Keratinocyte (primary cell): Measurements from ENCODE around the gene MYH9. TPM values are rescaled to one million over a fixed set of nuclear protein-coding genes. Genes with fewer than 3 reads are reported as not detected.

Source experiments
- DNase-seq: peaks from one replicate; pipeline ENCODE4 v3.0.0-alpha.2; 2011; ENCODE audit warnings: low read depth, missing footprints, low spot score
- FAIRE-seq: peaks from 2 replicates; lab custom pipeline; 2011; peaks lifted over from hg19 to GRCh38; lab: Jason Lieb, UNC
- H2AFZ ChIP-seq: 2 replicates; pipeline ENCODE4 v1.6.0; 2012; ENCODE audit warnings: low read length, control low read depth, inconsistent platforms; ENCODE audit not compliant: control insufficient read depth
- H3K27ac ChIP-seq: 2 replicates; pipeline ENCODE4 v1.5.1; 2011; ENCODE audit warnings: low read length; ENCODE audit not compliant: control insufficient read depth, insufficient read depth
- H3K27me3 ChIP-seq: 3 replicates; pipeline ENCODE4 v1.6.0; 2011; ENCODE audit warnings: low read length; ENCODE audit not compliant: control insufficient read depth, insufficient read depth; ENCODE audit errors: extremely low read depth
- H3K36me3 ChIP-seq, 2 experiments: 2 replicates in 1 of 2; 3 replicates in 1 of 2; pipeline ENCODE4 v1.5.1; 2011; ENCODE audit warnings: low read length in 2 of 2, mild to moderate bottlenecking in 1 of 2; ENCODE audit not compliant: control insufficient read depth in 2 of 2, insufficient read depth in 2 of 2; ENCODE audit errors: extremely low read depth in 1 of 2
- H3K4me1 ChIP-seq: 3 replicates; pipeline ENCODE4 v1.5.1; 2011; ENCODE audit warnings: low read length; ENCODE audit not compliant: control insufficient read depth, insufficient read depth; ENCODE audit errors: extremely low read depth
- H3K4me2 ChIP-seq: 3 replicates; pipeline ENCODE4 v1.6.0; 2011; ENCODE audit warnings: low read depth, low read length; ENCODE audit not compliant: control insufficient read depth, insufficient read depth; ENCODE audit errors: extremely low read depth
- H3K4me3 ChIP-seq, 3 experiments: fragments of 200-600 bp in 1 of 3; sonication (generic) in 1 of 3; 2 replicates in 2 of 3; 3 replicates in 1 of 3; pipeline ENCODE4 v1.5.1; 2011 to 2016; ENCODE audit warnings: low read length in 3 of 3, mild to moderate bottlenecking in 3 of 3, control low read depth in 2 of 3, inconsistent platforms in 1 of 3, low read depth in 1 of 3, mixed read lengths in 1 of 3, mixed run types in 1 of 3, moderate library complexity in 1 of 3; ENCODE audit not compliant: control insufficient read depth in 2 of 3, insufficient read depth in 2 of 3; ENCODE audit errors: extremely low read depth in 1 of 3
- H3K79me2 ChIP-seq: 2 replicates; pipeline ENCODE4 v1.6.0; 2012; ENCODE audit warnings: low read length; ENCODE audit not compliant: control insufficient read depth, insufficient read depth
- H3K9ac ChIP-seq: 3 replicates; pipeline ENCODE4 v1.6.0; 2011; ENCODE audit warnings: low read length; ENCODE audit not compliant: control insufficient read depth, insufficient read depth; ENCODE audit errors: extremely low read depth
- H3K9me1 ChIP-seq: 3 replicates; pipeline ENCODE4 v1.6.0; 2011; ENCODE audit warnings: low read length; ENCODE audit not compliant: control insufficient read depth, insufficient read depth; ENCODE audit errors: extremely low read depth
- H3K9me3 ChIP-seq: 2 replicates; pipeline ENCODE4 v1.5.1; 2012; ENCODE audit warnings: low read depth, low read length; ENCODE audit not compliant: control insufficient read depth
- H4K20me1 ChIP-seq: 3 replicates; pipeline ENCODE4 v1.6.0; 2011; ENCODE audit warnings: low read length; ENCODE audit not compliant: control insufficient read depth, insufficient read depth; ENCODE audit errors: extremely low read depth
- EZH2 ChIP-seq: IDR thresholded peaks from one replicate; pipeline ENCODE4 v1.6.1; 2012; ENCODE audit warnings: inconsistent platforms, mild to moderate bottlenecking, low read length, moderate library complexity
- dilution Hi-C: fragments of 300-500 bp; cut with MboI; formaldehyde crosslinking; loops from one replicate; pipeline ENCODE4 v1.7.0; 2020; ENCODE audit warnings: low sequenced_read_pairs; ENCODE audit not compliant: extremely low pct_ligation_motif_present
- polyA plus RNA-seq, 5 experiments: library from polyadenylated mRNA; depleted of rRNA in 3 of 5; stranded (reverse) in 3 of 5; stranded (forward) in 1 of 5; unstranded in 1 of 5; fragments of >200 nt; gene quantifications; 1 replicate in 1 of 5; 2 replicates in 3 of 5; 3 replicates in 1 of 5; pipeline versions ENCODE4 v1.2.1 to v1.2.3, GENCODE V29; 2011 to 2012; ENCODE audit warnings: missing spikeins in 2 of 5, low read depth in 1 of 5, low replicate concordance in 1 of 5
- TF ChIP-seq, protein P1 (sequence below), 3 experiments: IDR thresholded peaks in 1 of 3; conservative IDR thresholded peaks in 1 of 3; optimal IDR thresholded peaks in 1 of 3; 2 replicates in 2 of 3; 3 replicates in 1 of 3; pipeline versions ENCODE3 to v1.5.1; 2011; ENCODE audit warnings: low read length in 3 of 3, mild to moderate bottlenecking in 3 of 3, moderate library complexity in 2 of 3, control low read depth in 1 of 3, inconsistent platforms in 1 of 3; ENCODE audit not compliant: insufficient read depth in 2 of 3; ENCODE audit errors: extremely low read depth in 1 of 3

The MYH9 gene
- polyA plus RNA-seq, 1 donor (not counting 4 experiments of a cell fraction or from before 2014, with no cell fraction given) = 351 TPM

DNA sequence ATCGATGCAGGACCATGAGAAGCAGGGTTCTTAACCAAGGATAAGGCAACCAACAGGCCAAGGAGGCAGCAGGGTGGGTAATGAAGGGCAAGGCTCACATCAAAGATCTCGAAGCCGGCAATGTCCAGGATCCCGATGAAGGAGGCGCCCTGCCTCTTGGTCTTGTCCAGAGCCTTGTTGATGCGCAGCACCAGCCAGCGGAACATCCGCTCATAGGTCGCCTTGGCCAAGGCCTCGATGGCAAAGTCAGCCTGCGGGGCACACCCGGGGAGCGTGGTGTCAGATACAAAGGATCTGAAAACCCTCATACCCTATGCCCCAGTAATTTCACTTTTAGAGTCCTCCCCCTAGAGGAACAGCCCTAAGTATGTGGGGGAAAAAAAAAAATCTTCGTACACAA is 71.3 kb downstream of the MYH9 start:
- Histone ChIP-seq H3K36me3 (peaks cover 52 to 81% of the 10 kb centered on the region in 2 experiments), H3K79me2 (peaks cover 75% of the 10 kb centered on the region)
- TF ChIP-seq, protein P1, sequence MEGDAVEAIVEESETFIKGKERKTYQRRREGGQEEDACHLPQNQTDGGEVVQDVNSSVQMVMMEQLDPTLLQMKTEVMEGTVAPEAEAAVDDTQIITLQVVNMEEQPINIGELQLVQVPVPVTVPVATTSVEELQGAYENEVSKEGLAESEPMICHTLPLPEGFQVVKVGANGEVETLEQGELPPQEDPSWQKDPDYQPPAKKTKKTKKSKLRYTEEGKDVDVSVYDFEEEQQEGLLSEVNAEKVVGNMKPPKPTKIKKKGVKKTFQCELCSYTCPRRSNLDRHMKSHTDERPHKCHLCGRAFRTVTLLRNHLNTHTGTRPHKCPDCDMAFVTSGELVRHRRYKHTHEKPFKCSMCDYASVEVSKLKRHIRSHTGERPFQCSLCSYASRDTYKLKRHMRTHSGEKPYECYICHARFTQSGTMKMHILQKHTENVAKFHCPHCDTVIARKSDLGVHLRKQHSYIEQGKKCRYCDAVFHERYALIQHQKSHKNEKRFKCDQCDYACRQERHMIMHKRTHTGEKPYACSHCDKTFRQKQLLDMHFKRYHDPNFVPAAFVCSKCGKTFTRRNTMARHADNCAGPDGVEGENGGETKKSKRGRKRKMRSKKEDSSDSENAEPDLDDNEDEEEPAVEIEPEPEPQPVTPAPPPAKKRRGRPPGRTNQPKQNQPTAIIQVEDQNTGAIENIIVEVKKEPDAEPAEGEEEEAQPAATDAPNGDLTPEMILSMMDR (optimal IDR thresholded peaks at IDR 0.05 in 1 of 3, IDR thresholded peaks at IDR 0.05 in 1 of 3, conservative IDR thresholded peaks at IDR 0.05 in 1 of 3; ENCODE audit: extremely low read depth in 1 of 3, insufficient read depth in 2 of 3, low read length in 3 of 3) = no peak
- no peak for TF ChIP-seq EZH2

DNA sequence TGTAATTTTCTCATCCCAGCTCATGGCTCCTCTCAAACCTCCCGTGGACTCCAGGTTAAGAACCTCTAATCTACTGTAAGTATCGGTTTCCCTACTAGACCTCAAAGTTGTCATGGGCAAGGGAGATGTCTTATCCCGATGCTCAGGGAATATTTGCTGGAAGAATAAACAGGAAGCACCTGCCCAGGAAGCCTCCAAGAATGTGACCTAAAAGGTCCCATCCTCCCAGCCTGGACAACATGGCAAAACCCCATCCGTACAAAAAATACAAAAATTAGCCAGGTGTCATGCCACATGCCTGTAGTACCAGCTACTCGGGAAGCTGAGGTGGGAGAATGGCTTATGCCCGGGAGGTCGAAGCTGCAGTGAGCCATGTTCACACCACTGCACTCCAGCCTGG is 72.4 kb downstream of the MYH9 start:
- no peak overlapping the region for H3K9ac ChIP-seq
- peaks cover 76% of the 10 kb centered on the region for H3K79me2 ChIP-seq
- dilution Hi-C loops = no loop called here
- no peaks in the 10 kb centered on the region for H3K27me3 ChIP-seq
- peaks cover 13% of the 10 kb centered on the region for H3K4me1 ChIP-seq
- peaks cover 54 to 83% of the 10 kb centered on the region in 2 experiments for H3K36me3 ChIP-seq
- H3K9me1 ChIP-seq = no peaks in the 10 kb centered on the region
- no peak overlapping the region for H3K4me2 ChIP-seq
- DNase-seq = no peak
- no peak overlapping the region for H3K27ac ChIP-seq
- no peak for TF ChIP-seq EZH2
- TF ChIP-seq, protein P1 (optimal IDR thresholded peaks at IDR 0.05 in 1 of 3, IDR thresholded peaks at IDR 0.05 in 1 of 3, conservative IDR thresholded peaks at IDR 0.05 in 1 of 3; ENCODE audit: extremely low read depth in 1 of 3, insufficient read depth in 2 of 3, low read length in 3 of 3) = no peak
- FAIRE-seq = no peak
- peaks cover 45% of the 10 kb centered on the region for H4K20me1 ChIP-seq
- H3K9me3 ChIP-seq = no peaks in the 10 kb centered on the region
- no peak overlapping the region for H2AFZ ChIP-seq
- no peak overlapping the region for H3K4me3 ChIP-seq

More for the DNA sequence above, 71.3 kb downstream of the MYH9 start:
- no peak overlapping the region for H3K27ac ChIP-seq
- no peak overlapping the region for H2AFZ ChIP-seq
- peaks cover 13% of the 10 kb centered on the region for H3K4me1 ChIP-seq
- no peak overlapping the region for H3K9ac ChIP-seq
- dilution Hi-C loops = no loop called here
- FAIRE-seq (no peak), DNase-seq (no peak)
- peaks cover 36% of the 10 kb centered on the region for H4K20me1 ChIP-seq
- H3K9me3 ChIP-seq = no peaks in the 10 kb centered on the region
- no peaks in the 10 kb centered on the region for H3K9me1 ChIP-seq
- H3K4me2 ChIP-seq = no peak overlapping the region
- no peak overlapping the region for H3K4me3 ChIP-seq
- no peaks in the 10 kb centered on the region for H3K27me3 ChIP-seq
